Osteocyte (in vitro differentiated cells): ENCODE measurements around the gene SLC23A2. TPM values are rescaled to one million over a fixed set of nuclear protein-coding genes. Genes with fewer than 3 reads are reported as not detected.

Experiments used
- DNase-seq: peaks from one replicate; pipeline ENCODE4 v3.0.0; 2021; ENCODE audit warnings: mixed read lengths; ENCODE audit not compliant: unreplicated experiment; ENCODE audit errors: extremely low spot score
- H3K27ac Mint-ChIP-seq: one replicate; pipeline ENCODE4 v1.8.0; 2021; ENCODE audit warnings: mild to moderate bottlenecking, mixed read lengths; ENCODE audit not compliant: unreplicated experiment
- H3K27me3 Mint-ChIP-seq: one replicate; pipeline ENCODE4 v1.8.0; 2021; ENCODE audit warnings: mixed read lengths; ENCODE audit not compliant: unreplicated experiment
- H3K36me3 Mint-ChIP-seq: one replicate; pipeline ENCODE4 v1.8.0; 2021; ENCODE audit warnings: mixed read lengths; ENCODE audit not compliant: unreplicated experiment
- H3K4me1 Mint-ChIP-seq: one replicate; pipeline ENCODE4 v1.8.0; 2021; ENCODE audit warnings: mixed read lengths; ENCODE audit not compliant: unreplicated experiment
- H3K4me3 Mint-ChIP-seq: one replicate; pipeline ENCODE4 v1.8.0; 2021; ENCODE audit warnings: mild to moderate bottlenecking, moderate library complexity, mixed read lengths; ENCODE audit not compliant: unreplicated experiment
- H3K9me3 Mint-ChIP-seq: one replicate; pipeline ENCODE4 v1.8.0; 2021; ENCODE audit warnings: mixed read lengths; ENCODE audit not compliant: unreplicated experiment
- total RNA-seq: library from RNA; stranded (reverse); gene quantifications from 2 replicates; pipeline ENCODE4 v1.2.1, GENCODE V29; 2021
- TF ChIP-seq, protein P1 (sequence below): fragments of 200-600 bp; sonication (generic); IDR thresholded peaks from 2 replicates; pipeline ENCODE4 v1.5.0; 2021; ENCODE audit warnings: antibody characterized with exemption, mild to moderate bottlenecking, moderate library complexity

SLC23A2 gene
- total RNA-seq, 1 donor from 2014 or later, result 23.1 TPM

DNA sequence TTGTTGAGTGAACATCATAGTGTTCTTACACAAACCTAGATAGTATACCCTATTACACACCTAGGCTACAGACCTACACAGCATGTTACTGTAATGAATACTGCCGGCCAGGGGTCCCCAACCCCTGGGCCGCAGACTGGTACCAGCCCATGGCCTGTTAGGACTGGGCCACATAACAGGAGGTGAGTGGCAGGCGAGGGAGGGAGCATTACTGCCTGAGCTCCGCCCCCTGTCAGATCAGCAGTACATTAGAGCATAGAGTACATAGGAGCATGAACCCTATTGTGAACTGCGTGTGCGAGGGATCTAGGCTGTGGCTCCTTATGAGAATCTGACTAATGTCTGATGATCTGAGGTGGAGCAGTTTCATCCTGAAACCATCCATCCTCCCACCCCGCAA lies 153.3 kb downstream of the SLC23A2 start:
- Mint-ChIP-seq H3K27ac (no peak overlapping the region), H3K4me1 (no peaks in the 10 kb centered on the region), H3K9me3 (no peaks in the 10 kb centered on the region), H3K36me3 (peaks cover 6% of the 10 kb centered on the region), H3K4me3 (no peak overlapping the region), H3K27me3 (no peaks in the 10 kb centered on the region)
- DNase-seq, result no peak
- TF ChIP-seq, protein P1, sequence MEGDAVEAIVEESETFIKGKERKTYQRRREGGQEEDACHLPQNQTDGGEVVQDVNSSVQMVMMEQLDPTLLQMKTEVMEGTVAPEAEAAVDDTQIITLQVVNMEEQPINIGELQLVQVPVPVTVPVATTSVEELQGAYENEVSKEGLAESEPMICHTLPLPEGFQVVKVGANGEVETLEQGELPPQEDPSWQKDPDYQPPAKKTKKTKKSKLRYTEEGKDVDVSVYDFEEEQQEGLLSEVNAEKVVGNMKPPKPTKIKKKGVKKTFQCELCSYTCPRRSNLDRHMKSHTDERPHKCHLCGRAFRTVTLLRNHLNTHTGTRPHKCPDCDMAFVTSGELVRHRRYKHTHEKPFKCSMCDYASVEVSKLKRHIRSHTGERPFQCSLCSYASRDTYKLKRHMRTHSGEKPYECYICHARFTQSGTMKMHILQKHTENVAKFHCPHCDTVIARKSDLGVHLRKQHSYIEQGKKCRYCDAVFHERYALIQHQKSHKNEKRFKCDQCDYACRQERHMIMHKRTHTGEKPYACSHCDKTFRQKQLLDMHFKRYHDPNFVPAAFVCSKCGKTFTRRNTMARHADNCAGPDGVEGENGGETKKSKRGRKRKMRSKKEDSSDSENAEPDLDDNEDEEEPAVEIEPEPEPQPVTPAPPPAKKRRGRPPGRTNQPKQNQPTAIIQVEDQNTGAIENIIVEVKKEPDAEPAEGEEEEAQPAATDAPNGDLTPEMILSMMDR, result no peak

DNA sequence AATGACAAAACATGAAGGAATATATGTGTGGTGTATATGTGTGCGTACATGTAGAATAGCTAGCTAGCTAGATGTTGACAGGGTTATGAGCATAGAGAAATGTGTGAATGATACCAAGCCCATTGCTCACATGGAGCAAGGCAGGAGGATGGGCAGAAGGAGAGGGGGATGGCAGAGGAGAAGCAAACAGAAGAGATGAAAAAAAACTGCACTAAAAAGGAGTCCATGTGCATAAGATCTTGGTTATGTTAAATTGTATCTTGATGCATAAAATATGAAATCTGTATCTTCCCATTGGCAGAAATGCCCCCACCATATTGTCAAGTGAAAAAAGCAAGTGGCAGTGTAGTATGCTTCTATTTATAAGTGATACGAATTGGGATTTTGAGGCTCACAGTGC lies 154.5 kb downstream of the SLC23A2 start:
- DNase-seq, result no peak
- no peak overlapping the region for H3K4me3 Mint-ChIP-seq
- no peaks in the 10 kb centered on the region for H3K4me1 Mint-ChIP-seq
- TF ChIP-seq, protein P1, result no peak
- H3K27me3 Mint-ChIP-seq, result no peaks in the 10 kb centered on the region
- no peak overlapping the region for H3K27ac Mint-ChIP-seq
- no peaks in the 10 kb centered on the region for H3K9me3 Mint-ChIP-seq
- peaks cover 3% of the 10 kb centered on the region for H3K36me3 Mint-ChIP-seq

DNA sequence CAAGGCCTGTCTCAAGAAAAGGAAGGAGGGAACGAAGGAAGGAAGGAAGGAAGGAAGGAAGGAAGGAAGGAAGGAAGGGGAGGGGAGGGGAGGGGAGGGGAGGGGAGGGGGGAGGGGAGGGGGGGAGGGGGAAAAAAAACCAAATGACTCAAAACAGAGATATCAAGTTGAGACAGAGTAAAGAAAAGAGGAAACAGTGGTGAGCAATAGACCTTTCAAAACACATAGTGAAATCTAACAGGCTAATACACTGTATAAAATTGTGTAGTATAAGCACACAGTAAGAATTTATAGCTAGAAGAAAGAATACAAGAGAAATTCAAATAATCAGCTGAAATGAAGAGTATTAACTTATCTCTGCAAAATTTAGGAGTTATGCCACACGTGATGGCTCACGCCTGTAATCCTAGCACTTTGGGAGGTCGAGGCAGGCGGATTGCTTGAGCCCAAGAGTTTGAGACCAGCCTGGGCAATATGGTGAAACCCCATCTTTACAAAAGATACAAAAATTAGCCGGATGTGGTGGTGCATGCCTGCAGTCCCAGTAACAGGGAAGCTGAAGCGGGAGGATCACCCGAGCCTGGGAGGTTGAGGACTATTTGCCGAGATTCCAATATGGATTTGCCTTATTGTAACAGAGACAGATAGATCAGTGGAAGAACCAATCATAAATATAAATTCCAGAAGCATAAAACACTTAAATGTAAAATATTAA lies 156.4 kb downstream of the SLC23A2 start:
- TF ChIP-seq, protein P1, result no peak
- Mint-ChIP-seq H3K36me3 (no peaks in the 10 kb centered on the region), H3K9me3 (peaks cover 3% of the 10 kb centered on the region), H3K27me3 (peaks cover 4% of the 10 kb centered on the region), H3K4me3 (no peak overlapping the region), H3K4me1 (no peaks in the 10 kb centered on the region), H3K27ac (no peak overlapping the region)
- DNase-seq, result no peak

DNA sequence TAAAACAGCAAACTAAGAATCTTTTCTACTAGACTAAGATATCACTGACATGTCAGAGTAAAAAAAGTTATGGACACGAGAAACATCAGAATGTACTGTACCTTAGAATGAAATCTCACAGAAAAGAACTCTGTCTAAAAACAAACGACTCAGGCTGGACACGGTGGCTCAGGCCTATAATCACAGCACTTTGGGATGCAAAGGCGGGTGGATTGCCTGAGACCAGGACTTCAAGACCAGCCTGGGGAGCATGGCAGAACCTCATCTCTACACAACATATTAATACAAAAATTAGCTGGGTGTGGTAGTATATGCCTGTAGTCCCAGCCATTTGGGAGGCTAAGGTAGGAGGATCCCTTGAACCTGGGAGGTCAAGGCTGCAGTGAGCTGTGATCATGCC lies 157.0 kb downstream of the SLC23A2 start:
- Mint-ChIP-seq H3K9me3 (peaks cover 3% of the 10 kb centered on the region), H3K4me1 (no peaks in the 10 kb centered on the region), H3K36me3 (no peaks in the 10 kb centered on the region), H3K27ac (no peak overlapping the region), H3K27me3 (peaks cover 4% of the 10 kb centered on the region), H3K4me3 (no peak overlapping the region)
- DNase-seq, result no peak
- TF ChIP-seq, protein P1, result no peak

DNA sequence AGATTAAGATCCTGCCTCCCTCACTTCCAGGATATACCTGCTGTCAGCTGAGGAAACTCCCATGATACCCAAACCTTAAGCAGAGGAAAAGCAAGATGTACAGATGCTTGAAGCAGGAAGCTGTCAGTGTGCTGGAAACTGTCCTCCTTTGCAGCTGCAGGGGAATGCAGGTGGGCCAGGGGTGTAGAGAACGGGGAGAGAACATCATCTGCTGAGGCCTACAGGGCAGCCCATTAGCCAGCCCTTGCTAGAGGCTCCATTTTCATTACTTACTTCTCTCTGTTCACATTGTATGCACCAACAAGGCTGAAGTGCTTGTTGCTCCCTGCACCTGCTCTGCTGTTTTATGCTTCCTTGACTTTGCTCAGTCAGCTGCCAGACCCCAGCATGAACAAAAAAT lies 160.5 kb downstream of the SLC23A2 start:
- Mint-ChIP-seq H3K4me3 (no peak overlapping the region), H3K4me1 (peaks cover 6% of the 10 kb centered on the region), H3K36me3 (no peaks in the 10 kb centered on the region), H3K27me3 (peaks cover 24% of the 10 kb centered on the region), H3K27ac (no peak overlapping the region), H3K9me3 (peaks cover 3% of the 10 kb centered on the region)
- TF ChIP-seq, protein P1, result no peak
- no peak for DNase-seq
